Activated CD8-positive, alpha-beta memory T cell treated with anti-CD3 and anti-CD28 coated beads, Interleukin-2, amount 50 U/mL, for 24 hours (primary cell): ENCODE results near the gene IFNAR1.
A peak's percentile ranks its signal among the peaks of the same experiment; 100 is the strongest.
"Not testable (repeated sequence)": the region's sequence is repeated elsewhere in the genome, so short reads cannot be mapped to it uniquely, and the experiment has no call there.

ENCODE experiments used
- DNase-seq: peaks from one replicate; pipeline ENCODE4 v3.0.0-alpha.2; 2020; ENCODE audit errors: extremely low read depth

The IFNAR1 gene

GRCh38 chr21:33345751-33346238 lies 21.0 kb downstream of the IFNAR1 start:
- DNase-seq = no peak

GRCh38 chr21:33348706-33349105 lies 23.9 kb downstream of the IFNAR1 start:
- DNase-seq = no peak

GRCh38 chr21:33350676-33351075 lies 25.9 kb downstream of the IFNAR1 start:
- no peak for DNase-seq

GRCh38 chr21:33355355-33355754 lies 30.6 kb downstream of the IFNAR1 start:
- DNase-seq = no peak

- DNase-seq = no peak
These were observed 31.2 kb downstream of the IFNAR1 start for GRCh38 chr21:33355996-33356395.

- no peak for DNase-seq
These were observed 32.4 kb downstream of the IFNAR1 start for GRCh38 chr21:33357177-33357576.

GRCh38 chr21:33359446-33359845 lies 34.7 kb downstream of the IFNAR1 start:
- no peak for DNase-seq

GRCh38 chr21:33360281-33360680 lies 35.5 kb downstream of the IFNAR1 start:
- DNase-seq = no peak

- DNase-seq = peak; percentile 61
These were observed 36.3 kb downstream of the IFNAR1 start for GRCh38 chr21:33360881-33361602.

GRCh38 chr21:33362044-33362555 lies 37.3 kb downstream of the IFNAR1 start:
- DNase-seq = no peak

GRCh38 chr21:33363911-33364609 lies 39.3 kb downstream of the IFNAR1 start:
- not testable (repeated sequence) for DNase-seq

GRCh38 chr21:33364830-33365229 lies 40.1 kb downstream of the IFNAR1 start:
- DNase-seq = no peak

GRCh38 chr21:33367309-33367973 lies 42.7 kb downstream of the IFNAR1 start:
- no peak for DNase-seq

GRCh38 chr21:33368124-33368523 lies 43.4 kb downstream of the IFNAR1 start:
- no peak for DNase-seq

- DNase-seq = no peak
These were observed 43.8 kb downstream of the IFNAR1 start for GRCh38 chr21:33368576-33368975.

- DNase-seq = no peak
These were observed 44.8 kb downstream of the IFNAR1 start for GRCh38 chr21:33369586-33369985.

GRCh38 chr21:33370305-33370704 lies 45.5 kb downstream of the IFNAR1 start:
- no peak for DNase-seq

- no peak for DNase-seq
These were observed 46.6 kb downstream of the IFNAR1 start for GRCh38 chr21:33371366-33371765.

- DNase-seq = no peak
These were observed 47.8 kb downstream of the IFNAR1 start for GRCh38 chr21:33372582-33372981.

GRCh38 chr21:33373451-33373850 lies 48.7 kb downstream of the IFNAR1 start:
- no peak for DNase-seq

- DNase-seq = no peak
These were observed 49.3 kb downstream of the IFNAR1 start for GRCh38 chr21:33374080-33374449.

GRCh38 chr21:33374450-33375096 lies 49.8 kb downstream of the IFNAR1 start:
- DNase-seq = no peak
